ENCODE measurements around the gene GLIS1.
"Not testable (repeated sequence)": the region's sequence is repeated elsewhere in the genome, so short reads cannot be mapped to it uniquely, and the experiment has no call there.

The GLIS1 gene

DNA sequence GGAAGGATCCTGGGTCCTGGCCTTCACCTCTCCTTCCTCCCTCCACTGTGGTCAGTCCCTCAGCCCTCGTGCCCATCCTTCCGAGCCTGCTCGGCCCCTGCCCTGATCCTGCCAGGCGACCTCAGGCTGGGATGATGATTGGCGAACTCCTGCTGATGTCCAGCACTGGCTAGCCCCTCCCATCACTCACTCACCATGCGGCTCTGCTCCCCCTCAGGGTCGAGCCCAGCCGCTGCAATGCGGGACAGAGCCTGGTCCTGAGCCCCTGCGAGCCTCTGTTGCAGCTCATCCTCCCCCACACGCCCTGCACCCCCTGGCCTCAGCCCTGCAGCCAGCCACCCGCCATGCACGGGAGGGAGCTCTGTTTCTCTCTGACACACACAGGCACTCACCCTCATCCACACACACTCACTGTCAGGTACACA is 179.6 kb downstream of the GLIS1 start:
- TF ChIP-seq, protein P1, sequence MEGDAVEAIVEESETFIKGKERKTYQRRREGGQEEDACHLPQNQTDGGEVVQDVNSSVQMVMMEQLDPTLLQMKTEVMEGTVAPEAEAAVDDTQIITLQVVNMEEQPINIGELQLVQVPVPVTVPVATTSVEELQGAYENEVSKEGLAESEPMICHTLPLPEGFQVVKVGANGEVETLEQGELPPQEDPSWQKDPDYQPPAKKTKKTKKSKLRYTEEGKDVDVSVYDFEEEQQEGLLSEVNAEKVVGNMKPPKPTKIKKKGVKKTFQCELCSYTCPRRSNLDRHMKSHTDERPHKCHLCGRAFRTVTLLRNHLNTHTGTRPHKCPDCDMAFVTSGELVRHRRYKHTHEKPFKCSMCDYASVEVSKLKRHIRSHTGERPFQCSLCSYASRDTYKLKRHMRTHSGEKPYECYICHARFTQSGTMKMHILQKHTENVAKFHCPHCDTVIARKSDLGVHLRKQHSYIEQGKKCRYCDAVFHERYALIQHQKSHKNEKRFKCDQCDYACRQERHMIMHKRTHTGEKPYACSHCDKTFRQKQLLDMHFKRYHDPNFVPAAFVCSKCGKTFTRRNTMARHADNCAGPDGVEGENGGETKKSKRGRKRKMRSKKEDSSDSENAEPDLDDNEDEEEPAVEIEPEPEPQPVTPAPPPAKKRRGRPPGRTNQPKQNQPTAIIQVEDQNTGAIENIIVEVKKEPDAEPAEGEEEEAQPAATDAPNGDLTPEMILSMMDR (IDR thresholded peaks at IDR 0.05; ENCODE audit: extremely low read depth, missing control alignments), result no peak
- DNase-seq (ENCODE audit: low spot score), result no peak

DNA sequence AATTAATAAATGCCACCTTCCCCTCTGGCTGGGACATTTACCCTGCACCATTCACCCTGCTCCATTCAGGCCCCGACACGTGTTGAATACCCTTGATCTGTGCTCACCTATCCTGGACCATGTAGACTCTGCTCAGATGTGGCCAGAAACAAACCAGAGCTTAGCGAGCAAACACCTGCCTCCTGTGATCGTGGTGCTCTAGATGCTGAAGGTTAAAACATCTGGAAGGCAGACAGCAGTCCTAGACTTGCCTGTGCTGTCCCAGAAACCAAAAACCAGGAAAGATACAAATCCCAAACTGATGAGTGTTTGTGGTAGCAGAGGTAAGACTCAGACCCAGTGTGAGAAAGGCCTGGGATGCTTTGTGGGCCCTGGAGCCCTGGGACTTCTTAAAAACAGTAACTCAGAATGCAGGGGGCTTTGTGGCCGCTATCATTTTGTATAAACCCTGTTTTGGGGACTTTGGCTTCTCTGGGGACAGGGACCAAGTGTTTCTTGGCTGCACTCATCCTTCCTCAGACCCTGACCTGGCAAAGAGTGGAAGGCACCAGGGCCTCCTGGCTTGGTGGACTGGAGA is 180.1 kb downstream of the GLIS1 start:
- TF ChIP-seq, protein P1 (IDR thresholded peaks at IDR 0.05; ENCODE audit: extremely low read depth, missing control alignments), result no peak
- no peak for DNase-seq (ENCODE audit: low spot score)

DNA sequence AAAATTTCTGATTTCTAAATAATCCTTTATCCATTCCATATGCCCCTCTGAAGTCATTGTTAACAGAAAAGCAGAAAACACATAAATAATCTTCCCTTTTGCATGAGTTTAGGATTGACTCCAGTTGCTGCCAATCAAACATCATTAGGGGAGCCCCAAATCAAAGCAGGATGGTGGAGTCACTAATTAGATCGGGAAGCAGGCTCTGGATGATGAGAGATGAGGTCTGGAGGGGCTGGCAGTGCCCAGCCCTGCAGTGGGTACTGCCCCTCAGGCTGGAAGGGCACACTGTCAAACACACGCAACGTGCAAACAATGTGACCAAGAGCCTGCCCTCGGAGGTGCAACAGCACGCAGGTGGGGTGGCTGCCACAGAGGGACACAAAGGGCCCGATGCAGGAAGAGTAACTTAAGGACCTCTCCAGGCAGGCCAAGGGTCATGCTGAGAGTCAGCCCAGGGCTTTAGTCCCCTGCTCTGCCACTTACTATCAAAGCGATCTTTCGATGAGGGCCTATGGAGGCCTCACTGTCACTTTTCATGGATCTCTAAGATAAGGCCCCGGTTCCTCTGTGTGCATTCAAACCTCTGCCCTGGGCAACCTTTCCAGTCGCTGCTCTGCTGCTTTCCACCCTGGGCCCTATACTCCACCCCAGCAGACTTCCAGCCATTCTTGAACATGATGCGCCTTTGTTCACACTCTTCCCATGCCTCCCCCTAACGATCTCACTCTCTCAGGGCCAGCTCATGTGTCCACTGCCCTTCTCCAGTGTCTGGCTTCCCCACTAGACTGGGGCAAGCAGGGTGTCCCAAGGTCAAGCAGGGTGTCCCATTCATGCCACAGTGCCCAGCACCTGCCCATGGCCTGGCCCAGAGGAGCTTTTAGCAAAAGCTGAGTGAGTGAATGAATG is 180.9 kb downstream of the GLIS1 start:
- TF ChIP-seq, protein P1 (IDR thresholded peaks at IDR 0.05; ENCODE audit: extremely low read depth, missing control alignments), result no peak
- no peak for DNase-seq (ENCODE audit: low spot score)

DNA sequence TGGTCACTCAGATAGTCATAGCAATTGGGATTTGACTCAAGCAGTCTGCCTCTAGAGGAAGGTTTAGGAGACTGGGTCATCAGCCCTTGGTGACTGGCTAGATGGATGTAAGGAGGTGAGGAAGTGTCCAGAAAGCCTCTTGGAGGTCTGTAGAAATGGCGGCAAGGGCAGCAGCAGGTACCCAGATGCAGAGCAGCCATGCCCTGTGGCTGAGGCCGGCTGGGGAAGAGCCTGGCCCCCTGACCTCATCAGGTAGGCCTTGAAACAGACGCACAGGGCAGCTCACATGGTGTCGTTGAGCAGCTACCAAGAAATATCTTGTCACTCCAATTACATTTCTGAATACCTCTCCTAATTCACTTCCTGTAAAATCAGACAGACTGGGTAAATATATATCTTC is 181.6 kb downstream of the GLIS1 start:
- DNase-seq (ENCODE audit: low spot score), result no peak
- TF ChIP-seq, protein P1 (IDR thresholded peaks at IDR 0.05; ENCODE audit: extremely low read depth, missing control alignments), result no peak

DNA sequence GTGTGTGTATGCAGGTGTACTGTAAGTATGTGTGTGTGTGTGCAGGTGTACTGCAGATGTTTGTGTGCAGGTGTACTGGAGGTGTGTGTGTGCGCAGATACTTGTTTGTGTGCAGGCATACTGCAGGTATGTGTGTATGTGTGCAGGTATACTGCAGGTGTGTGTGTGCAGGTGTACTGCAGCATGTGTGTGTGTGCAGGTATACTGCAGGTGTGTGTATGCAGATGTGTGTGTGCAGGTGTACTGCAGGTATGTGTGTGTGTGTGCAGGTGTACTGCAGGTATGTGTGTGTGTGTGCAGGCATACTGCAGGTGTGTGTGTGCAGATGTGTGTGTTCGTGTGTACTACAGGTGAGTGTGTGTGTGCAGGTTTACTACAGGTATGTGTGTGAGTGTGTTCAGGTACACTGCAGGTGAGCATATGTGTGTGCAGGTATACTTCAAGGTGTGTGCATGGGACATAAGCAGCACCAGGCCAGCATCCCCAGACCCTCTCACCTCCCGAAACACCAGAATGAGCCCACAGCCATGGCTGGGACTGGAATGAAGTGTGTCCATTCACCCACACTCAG is 182.2 kb downstream of the GLIS1 start:
- DNase-seq (ENCODE audit: low spot score), result no peak
- TF ChIP-seq, protein P1 (IDR thresholded peaks at IDR 0.05; ENCODE audit: extremely low read depth, missing control alignments), result no peak

DNA sequence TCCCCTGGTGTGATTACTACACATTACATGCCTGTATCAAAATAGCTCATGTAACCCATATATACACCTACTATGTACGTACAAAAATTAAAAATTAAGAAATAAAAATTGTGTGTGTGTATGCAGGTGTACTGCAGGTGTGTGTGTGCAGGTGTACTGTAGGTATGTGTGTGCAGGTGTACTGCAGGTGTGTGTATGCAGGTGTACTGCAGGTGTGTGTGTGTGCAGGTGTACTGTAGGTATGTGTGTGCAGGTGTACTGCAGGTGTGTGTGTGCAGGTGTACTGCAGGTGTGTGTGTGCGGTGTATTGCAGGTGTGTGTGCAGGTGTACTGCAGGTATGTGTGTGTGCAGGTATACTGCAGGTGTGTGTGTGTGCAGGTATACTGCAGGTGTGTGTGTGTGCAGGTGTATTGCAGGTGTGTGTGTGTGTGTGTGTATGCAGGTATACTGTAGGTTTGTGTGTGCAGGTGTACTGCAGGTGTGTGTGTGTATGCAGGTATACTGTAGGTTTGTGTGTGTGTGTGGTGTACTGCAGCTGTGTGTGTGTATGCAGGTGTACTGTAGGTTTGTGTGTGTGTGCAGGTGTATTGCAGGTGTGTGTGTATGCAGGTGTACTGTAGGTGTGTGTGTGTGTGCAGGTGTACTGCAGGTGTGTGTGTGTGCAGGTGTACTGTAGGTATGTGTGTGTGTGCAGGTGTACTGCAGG is 183.2 kb downstream of the GLIS1 start:
- DNase-seq (ENCODE audit: low spot score), result not testable (repeated sequence)

DNA sequence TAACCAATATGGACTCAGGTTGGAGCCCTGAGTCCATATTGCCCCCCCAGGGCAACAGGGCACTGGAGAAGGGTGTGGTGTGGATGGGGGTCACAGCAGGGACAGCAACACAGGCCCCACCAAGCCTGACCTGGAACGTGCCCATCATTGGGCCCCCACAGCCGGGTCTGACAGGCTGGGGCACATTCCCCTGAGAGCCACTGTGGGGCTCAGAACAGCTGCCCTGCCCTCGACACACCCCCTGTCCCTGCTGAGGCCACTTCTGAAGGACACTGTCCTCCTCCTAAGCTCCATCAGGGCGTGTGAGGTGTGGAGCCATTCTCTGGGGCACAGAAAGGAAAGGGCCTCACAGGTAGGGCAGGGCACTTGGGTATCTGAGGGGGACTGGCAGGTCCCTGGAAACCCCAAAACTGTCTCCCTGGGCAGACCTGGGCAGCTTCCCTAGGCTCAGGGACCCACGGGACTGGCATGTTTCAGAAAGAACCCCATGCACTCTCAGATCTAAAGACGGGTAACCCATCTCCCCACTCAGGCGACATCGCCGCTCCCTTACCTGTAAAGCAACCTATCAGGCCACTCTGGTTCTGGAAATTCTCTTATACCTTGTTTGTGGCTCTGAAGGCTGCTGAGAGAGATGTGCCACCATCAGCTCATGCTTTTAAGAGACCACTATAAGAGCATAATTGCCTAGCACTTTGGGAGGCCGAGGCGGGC is 184.2 kb downstream of the GLIS1 start:
- TF ChIP-seq, protein P1 (IDR thresholded peaks at IDR 0.05; ENCODE audit: extremely low read depth, missing control alignments), result no peak
- no peak for DNase-seq (ENCODE audit: low spot score)

Measured in GM20000 (cell line).